NCI-H146 (cell line): ENCODE results near the gene ASTN2.

Source experiments
- DNase-seq: peaks from one replicate; lab custom pipeline; 2025; lab: John Stamatoyannopoulos, UW

The ASTN2 gene

DNA sequence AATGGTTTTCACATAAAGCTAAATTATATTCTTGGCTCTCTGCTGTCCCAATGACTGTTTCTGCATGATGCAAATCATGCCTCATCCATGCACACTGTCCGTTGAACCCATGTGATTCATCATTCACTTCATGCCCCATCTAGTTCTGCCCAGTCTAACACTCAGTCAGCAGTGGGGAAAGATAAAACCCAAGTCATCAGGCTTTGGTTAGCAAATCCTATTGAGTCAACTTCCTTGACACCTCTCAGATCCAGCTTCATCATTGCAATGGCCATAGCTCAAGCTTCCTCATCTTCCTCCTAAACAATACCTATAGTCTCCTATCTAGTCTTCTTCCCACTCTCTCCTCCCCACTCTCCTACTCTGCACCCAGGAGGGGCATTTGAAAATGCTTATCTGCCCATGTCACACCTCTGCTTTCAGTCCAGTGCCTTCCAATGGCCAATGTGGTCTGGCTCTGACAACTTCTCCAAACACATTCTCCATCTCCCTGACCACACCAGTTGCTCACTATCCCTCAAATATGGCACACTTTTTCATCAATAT is 993.8 kb downstream of the ASTN2 start:
- no peak for DNase-seq

DNA sequence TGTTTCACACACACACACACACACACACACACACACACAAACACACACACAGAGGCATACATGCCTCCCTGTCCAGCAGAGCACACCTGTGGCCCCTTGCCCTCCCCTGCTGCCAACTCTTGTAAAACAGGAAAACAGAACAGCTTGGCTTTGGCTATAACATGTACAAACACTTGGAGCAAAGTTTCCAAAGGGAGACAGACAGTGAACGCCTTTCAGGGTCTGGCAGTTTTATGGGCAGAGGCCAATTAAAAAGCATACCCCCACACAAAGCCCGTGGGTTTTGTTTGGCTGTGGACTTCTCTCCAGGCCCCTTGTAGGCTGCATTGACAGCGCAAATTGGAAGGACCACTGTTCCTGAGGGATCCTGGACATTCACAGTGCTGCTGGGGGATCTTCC is 995.7 kb downstream of the ASTN2 start:
- no peak for DNase-seq

DNA sequence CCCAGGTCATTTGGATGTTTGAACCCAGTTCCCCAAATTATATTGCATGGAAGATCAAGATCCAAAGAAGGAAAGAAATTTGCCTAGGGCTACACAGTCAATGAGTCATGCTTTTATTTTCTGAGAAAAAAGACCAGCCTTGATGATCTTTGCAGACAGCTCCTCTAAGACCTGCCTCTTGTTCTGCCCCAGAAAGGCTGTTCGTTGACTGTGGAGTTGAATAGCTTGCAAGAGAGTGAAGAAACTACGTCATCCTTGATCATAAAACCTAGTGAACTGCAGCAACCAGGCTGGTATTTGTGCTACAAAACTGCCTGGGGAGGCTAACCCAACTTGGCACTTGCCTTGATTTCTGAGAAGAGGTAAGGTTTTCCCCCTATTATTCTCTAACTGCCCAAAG is 997.4 kb downstream of the ASTN2 start:
- DNase-seq, result no peak

DNA sequence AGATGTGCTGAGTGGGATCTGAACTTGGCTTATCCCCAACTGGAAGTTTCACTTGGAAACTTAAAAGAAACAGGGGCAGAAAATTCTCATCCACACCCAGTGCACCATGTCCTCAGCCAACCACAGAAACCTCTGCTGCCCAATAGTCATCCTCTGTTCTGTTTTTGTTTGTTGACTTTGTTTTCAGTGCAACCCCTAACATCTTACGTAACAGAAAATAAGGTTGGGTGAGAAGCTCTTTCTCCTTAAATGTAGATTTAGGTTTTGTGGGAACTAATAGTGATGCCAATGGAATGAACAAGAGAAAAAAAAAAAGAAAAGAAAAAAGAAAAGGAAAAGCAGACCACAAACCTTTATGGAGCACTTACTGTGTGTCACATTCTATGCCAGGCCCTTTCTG is 998.4 kb downstream of the ASTN2 start:
- DNase-seq, result no peak

DNA sequence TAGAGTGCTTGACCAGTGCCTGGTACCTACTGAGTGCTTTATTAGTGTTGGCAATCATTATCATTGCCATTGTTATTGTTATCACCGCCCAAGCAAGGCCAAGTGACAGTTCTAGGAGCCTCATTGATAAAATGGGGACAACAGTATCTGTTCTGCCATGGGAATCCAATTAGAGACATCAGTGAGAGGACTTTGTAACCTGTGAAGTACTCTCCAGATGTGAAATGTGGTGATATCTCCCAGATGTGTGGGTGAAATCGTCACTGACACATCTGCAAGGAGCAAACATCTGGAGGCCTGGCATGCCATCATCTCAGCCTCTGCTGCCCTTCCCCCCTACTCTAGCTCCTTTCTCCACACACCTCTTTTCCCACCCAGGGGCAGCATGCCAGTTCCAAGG is 1000.5 kb downstream of the ASTN2 start:
- DNase-seq, result no peak

DNA sequence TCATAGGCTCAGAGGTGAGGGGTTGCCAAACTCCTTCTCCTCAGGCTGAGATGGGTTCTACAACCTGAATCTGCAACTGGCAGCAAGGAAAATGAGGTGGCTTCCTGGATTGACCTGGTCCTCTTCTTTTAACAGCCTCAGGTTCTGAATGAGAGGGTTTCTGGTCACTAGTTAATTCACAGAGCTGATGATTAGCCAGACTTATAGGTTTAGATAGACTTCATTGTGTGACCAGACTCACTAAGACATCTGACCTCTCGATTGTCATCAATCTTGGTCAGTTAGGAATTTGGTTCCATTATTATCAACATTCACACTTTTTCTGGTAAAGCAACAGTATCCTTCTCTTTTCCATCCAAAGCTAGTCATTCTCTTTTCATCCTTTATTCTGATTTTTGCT is 1003.4 kb downstream of the ASTN2 start:
- DNase-seq, result no peak

DNA sequence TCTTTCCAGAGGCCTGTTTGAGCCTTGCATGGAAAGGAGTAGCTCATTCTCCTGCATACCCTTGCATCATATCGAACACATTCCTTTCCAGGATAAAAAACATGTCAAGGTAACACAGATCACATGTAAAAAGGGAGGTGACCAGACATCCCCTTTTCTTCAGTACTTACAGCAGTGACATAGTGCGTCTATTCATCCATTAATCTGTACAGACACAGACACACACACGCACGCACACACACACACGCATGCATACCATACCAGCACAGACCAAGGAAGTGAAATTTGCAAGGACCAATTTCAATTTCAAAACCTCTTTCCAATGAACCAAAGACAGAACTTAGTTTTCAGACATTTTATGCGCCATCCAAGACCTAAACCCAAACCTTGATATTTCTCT is 1005.2 kb downstream of the ASTN2 start:
- DNase-seq, result no peak

DNA sequence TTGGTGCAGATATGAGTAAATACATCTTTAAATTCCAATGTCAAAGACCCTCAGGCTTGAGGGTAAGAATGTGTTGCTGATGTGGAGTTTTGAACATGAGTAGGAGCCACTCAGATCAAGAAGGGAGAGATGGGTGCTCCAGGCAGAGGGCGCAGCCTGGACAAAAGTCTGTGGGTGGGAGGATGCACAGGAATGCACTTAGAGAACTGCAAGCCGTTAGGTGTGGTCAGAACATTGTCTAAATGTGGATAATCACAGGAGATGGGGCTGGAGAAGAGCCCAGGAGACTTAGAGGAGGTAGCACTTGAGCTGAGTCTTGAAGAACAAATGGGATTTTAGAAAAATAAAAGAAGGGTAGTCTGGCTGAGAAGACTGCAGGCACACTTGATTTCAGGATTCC is 1005.7 kb downstream of the ASTN2 start:
- no peak for DNase-seq

DNA sequence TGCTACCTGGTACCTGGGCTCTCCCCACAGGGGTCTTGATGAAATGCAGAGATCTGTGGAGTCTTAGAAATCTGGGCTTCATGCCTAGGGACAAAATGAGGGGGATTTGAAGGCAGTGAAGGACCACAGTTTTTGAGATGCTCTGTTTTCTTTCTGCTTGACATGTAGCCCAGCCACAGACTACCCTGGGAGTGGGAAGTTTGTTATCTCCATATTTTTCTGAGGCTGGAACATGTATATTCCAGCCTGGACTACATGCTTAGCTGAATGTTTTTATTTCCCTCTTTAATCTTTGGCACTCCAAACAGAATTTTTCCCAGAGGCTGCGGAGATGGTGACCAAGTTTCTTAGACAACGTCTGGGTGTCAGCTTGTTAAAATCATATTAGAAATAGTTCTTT is 1008.4 kb downstream of the ASTN2 start:
- DNase-seq, result no peak

DNA sequence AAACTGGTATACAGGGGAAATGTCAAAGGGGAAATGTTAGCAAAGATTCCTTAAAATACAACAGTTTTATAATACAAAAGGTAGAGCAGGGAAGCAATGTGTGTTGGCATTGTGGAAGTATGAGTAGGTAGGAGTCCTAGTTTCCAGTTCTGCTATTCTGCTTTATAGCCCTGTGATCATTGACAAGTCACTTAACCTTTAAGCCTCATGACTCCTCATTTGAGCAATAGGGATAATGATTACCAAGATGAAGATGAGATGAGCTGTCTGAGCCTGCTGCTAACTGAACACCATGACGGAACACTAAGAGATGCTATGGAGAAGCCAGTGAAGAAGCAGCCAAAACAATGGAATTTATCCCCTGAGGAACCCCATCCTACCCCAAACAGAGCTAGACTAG is 1009.5 kb downstream of the ASTN2 start:
- no peak for DNase-seq

DNA sequence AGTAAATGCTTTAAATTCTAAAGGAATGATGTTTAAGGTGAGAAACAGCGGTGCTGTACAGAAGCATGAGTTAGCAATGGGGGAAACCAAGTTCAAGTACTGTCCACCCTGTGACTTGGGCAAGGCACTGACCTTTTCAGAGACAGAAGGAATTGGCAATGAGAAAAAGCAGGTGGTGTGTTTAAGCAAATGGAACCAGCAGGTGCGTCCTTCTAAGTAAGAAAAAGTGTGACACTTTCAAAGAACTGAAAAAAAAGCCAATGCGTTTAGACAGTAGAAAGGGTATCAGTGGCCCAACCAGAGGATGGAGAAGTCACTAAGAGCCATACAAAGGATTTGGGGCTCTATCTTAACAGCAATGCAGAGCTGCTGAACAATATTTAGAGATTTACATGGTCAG is 1010.6 kb downstream of the ASTN2 start:
- DNase-seq, result no peak

DNA sequence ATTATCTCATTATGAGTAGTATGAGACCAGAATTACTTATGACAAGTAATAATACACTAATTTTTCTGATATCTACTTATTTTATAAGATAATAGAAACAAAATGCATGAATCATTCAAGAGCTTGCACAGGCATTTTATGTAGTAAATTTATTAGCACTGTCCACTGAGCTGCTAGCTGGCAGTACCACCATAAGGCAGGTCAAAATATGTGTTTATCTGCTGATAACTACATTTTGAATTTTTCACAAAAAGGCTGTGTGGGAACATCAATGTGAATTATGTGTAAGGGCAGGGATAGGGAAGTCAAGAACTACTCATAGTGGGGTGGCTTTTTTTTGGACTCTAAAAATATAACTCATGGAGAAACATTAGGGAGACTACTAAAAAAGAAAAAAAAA is 1011.7 kb downstream of the ASTN2 start:
- DNase-seq, result no peak

DNA sequence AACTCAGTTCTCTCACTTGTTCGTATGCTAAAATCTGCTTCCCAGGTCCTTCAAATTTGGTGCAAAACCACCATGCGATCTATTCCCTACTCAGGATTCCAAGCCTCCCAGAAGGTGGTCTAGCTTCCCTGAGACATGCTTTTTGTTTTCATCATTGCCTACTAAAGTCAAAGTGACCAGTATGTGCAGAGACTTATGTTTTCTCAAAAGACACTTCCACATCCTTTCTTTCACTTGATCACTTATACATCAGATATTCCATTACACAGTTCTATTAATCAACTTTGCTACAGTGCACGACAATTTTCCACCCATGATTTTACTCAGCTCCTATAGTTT is 1019.2 kb downstream of the ASTN2 start:
- DNase-seq, result no peak

DNA sequence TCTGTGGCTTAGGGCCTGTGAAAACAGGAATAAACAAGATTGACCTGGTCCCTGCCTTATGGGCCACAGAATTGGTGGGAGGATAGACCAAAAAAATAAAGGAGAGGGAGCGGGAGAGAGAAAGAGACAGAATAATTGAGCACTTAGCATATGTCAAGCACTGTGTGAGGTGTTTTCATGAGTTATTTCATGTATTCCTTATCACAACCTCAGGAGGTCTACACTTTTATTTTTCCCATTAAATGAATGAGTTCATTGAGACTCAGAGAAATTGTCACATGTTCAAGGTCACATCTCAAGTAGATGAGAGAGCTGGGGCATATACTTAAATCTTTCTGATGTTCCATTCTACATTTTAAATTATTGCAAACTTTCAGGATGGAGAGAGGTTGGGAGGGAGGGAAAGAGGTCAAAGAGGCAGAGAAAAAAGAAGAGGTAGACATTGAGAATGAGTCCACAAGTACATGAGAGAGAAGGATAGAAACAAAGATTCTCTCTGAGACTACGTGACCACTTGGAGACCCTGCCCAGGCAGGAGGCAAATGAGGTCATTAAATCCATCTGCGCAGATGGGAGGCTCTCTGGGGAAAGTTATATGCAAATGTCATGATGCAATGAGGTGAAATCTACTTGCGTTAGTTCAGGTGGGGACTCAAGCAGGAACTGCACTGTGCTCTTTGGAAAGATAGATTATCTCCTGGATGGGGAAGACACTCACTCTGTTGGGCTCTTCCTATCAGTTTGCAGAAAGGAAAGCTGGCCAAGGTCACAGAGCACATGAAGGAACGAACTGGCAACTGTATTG is 1019.8 kb downstream of the ASTN2 start:
- DNase-seq, result no peak

DNA sequence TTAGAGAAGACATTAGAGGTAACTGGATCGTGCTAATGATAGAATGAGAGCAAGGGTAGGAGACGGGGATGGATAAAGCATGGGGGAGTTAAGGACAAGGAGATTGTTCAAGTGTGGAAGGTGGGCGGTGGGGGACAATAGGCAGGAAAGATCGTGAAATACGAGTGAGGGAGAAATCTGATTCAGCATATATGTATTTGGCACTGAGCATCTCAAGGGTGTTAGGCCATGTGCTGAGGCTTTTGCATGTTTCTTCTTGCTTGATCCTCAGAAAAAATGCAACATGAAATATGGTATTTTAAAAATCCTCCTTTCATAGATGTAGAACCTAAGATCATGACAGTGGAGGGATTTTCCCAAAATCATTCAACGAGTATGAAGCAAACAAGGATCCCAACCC is 1020.8 kb downstream of the ASTN2 start:
- DNase-seq, result no peak

DNA sequence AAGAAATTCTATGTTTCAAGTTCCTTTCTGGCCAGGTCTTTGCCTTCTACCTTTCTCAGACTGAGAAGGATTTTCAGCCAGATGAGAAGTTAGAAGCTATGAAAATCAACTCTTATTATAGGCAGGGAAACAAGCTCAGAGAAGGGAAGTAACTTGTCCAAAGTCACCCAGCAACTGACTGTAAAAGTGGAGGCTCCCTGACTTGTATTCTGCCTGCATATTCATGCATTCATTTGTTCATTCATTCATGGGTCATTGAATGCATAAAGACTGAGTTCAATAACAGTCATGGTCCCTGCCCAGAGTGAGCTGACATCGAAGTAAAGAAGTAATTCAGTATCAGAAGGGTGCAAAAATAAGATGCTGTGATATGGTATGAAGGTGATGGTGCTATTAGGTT is 1021.7 kb downstream of the ASTN2 start:
- DNase-seq, result no peak

DNA sequence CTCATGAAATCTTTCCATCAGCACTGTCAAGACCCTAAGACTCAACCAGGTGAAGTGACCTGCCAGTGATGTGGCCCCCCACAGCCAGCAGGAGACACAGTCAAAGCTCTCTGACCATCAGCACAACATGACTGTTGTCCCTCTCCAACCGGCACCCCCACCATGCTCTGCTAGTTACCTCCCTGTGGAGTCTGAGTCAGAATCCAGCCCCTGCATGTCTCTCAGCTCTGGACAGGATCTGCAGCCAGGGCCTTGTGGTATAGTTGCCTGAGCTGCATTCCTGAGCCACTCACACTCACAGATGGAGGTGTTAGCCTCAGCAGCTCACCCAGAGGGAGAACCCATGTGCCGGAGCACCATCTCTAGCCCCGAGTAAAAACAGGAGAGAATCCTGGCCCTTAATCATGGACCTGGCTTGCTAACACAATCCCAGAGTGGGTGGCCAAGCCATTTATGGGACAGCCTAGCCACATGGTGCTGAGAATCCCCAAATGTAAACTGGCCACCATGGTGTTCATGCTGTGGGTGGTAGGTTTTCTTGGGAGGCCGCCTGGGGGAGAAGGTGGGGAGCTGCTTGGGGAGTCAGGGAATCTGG is 1023.5 kb downstream of the ASTN2 start:
- no peak for DNase-seq

DNA sequence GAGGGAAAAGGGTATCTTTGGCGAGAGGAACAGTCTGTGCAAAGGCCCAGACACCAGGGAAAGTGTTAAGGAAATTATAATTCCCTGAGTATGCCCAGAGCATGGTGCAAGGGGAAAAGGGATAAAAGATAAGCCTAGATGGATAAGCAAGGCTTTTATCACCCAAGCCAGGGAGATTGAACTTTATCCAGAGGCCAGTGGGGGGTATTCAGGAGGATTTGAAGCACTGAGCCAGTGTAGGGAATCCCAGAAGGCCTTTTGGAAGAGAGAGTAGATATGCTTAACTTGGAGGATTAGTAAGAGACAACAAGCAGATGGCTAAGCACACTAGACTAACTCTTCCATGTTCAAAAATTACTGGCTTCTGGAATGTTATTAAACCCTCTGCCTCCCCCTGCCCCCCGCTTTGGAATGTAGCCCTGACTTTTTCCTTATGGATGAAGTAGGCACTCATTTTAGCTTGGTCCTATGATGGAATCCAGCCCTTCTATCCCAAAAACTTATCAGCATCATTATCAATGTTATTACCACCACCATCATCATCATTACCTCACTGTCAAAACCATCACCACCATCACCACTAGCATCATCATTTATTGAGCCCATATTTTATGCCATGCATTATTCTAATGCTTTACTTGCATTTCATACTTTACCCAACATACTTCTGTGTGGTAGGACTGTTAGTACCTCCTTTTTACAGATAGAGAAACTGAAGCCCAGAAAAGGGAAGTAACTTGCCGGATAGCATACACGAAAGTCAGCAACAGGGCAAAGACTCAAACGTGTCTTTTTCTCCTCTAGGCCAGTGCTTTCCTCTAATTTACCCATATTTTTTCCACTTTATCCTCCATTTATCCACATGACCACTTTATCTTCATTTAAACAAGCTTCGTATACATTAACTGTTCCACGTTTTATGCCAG is 1024.3 kb downstream of the ASTN2 start:
- no peak for DNase-seq

DNA sequence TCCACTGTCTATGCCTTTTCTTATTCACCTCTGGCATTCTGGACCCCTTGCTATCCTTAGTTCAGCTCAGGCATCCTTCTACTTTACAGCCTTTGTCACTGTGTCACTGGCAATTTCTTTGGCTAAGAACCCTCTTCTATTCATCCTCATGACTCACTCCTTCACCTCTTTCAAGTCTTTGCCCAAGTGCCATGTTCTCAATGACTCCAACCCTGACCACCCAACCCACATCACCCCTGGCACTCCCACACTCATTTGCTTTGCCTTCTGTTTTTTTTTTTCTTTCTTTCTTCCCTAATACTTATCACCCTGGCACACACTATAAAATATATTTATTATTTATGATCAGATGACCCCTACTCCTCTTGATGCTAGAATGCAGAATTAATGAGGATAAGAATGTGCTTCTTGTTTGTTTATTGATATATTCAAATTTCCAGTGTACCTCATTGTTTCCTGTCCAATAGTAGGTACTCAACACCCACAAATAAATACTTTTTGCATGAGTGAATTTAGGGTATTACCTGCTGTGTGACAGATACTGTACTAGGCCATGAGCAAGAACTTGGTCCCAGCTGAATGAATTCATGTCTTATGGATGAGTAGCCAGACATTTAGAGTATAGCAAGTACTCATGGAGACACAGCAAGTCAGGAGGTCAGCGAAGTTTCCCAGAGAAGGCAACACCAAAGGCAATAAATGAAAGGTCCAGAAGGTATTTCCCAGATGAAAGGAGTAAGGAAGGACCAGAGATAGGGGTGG is 1025.1 kb downstream of the ASTN2 start:
- DNase-seq, result no peak

DNA sequence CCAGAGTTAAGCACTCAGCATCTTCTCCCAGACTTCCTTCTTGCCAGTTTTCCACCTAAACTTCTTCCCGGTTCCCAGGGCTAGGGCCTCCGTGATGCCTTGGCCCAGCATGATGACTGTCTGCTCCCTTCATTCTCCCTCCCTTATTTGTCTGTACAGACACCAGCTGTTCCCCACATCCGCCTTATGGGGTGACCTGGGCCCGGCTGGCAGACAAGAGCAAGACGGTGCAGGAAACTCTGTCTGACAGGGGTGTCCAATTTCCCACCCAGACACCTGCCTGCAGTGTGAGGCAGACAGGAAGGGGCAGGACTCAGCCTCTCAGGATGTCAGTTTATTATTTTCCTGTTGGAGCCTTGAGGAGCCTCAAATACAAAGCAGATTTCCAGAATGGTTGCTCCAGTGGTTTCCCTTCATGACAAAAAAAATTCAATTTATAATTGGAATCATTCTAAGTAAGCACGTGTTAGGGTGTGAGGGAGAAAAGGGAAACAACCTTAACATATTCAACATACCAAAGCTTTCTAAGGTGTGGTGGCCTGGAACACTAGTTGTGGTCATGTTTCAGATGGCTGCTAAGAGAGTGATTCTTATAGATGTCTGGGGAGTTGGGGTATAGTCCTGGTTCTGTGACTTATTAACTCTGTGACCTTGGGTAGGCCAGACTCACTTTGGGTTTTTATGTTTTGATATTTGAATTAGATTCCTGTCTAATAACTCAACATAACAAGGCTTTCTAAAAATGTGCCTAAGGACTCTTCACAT is 1026.7 kb downstream of the ASTN2 start:
- no peak for DNase-seq

DNA sequence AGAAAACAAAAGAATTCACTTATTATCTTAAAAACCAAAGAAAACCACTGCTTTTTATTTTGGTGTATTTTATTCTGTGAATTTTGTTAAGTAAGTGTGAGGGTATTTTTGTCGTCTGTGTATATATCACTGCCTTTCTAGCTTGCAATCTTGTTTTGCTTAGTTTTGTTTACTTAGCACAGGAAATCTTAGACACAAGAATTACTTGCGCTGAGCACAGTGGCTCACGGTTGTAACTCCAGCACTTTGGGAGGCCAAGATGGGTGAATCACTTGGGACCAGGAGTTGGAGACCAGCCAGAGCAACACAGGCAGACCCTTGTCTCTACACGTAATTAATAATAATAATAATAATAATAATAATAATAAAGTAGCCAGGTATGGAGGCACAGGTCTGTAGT is 1030.9 kb downstream of the ASTN2 start:
- no peak for DNase-seq
